Neuronal stem cell (in vitro differentiated cells): ENCODE results near the gene FBLN7.

Experiments
- DNase-seq: peaks from one replicate; pipeline ENCODE4 v3.0.0-alpha.2; 2013; ENCODE audit warnings: low spot score
- H2AFZ ChIP-seq: one replicate; pipeline ENCODE4 v1.6.1; 2013; ENCODE audit warnings: mild to moderate bottlenecking, low read length, inconsistent platforms
- H2AK5ac ChIP-seq: 2 replicates; pipeline ENCODE4 v1.6.1; 2013; ENCODE audit warnings: low read depth, mild to moderate bottlenecking, inconsistent platforms, low read length, moderate library complexity, mixed read lengths
- H2BK120ac ChIP-seq: 2 replicates; pipeline ENCODE4 v1.6.1; 2013; ENCODE audit warnings: low read depth, mild to moderate bottlenecking, inconsistent platforms, low read length, moderate library complexity, mixed read lengths
- H2BK12ac ChIP-seq: one replicate; pipeline ENCODE4 v1.6.1; 2013; ENCODE audit warnings: low read length, inconsistent platforms
- H2BK15ac ChIP-seq: 2 replicates; pipeline ENCODE4 v1.6.1; 2013; ENCODE audit warnings: mild to moderate bottlenecking, low read length, inconsistent platforms, mixed read lengths
- H2BK5ac ChIP-seq: one replicate; pipeline ENCODE4 v1.6.1; 2013; ENCODE audit warnings: inconsistent platforms, mild to moderate bottlenecking, low read length, moderate library complexity
- H3K14ac ChIP-seq: one replicate; pipeline ENCODE4 v1.6.1; 2013; ENCODE audit warnings: low read length, inconsistent platforms
- H3K18ac ChIP-seq: 2 replicates; pipeline ENCODE4 v1.6.1; 2013; ENCODE audit warnings: low read length, inconsistent platforms
- H3K23ac ChIP-seq: 2 replicates; pipeline ENCODE4 v1.6.1; 2013; ENCODE audit warnings: low read depth, mild to moderate bottlenecking, mixed read lengths, low read length, inconsistent platforms; ENCODE audit not compliant: poor library complexity
- H3K27ac ChIP-seq: replicated peaks from 3 replicates; pipeline ENCODE4 v1.5.1; 2013; ENCODE audit warnings: low read length, inconsistent platforms
- H3K27me3 ChIP-seq, 3 experiments: 2 replicates each; pipeline ENCODE4 v1.6.1; 2013; ENCODE audit warnings: low read length in 3 of 3, mild to moderate bottlenecking in 2 of 3, inconsistent platforms in 1 of 3, low read depth in 1 of 3, mixed read lengths in 1 of 3, moderate library complexity in 1 of 3; ENCODE audit not compliant: control insufficient read depth in 3 of 3, insufficient read depth in 3 of 3
- H3K36me3 ChIP-seq, 2 donors: replicated peaks in 1 of 2; 2 replicates each; pipeline ENCODE4 v1.6.1; 2013; ENCODE audit warnings: low read length in 2 of 2; ENCODE audit not compliant: control insufficient read depth in 2 of 2, insufficient read depth in 2 of 2
- H3K4ac ChIP-seq: 2 replicates; pipeline ENCODE4 v1.6.1; 2013; ENCODE audit warnings: inconsistent platforms, mild to moderate bottlenecking, low read length, moderate library complexity
- H3K4me1 ChIP-seq, 2 donors: 1 replicate in 1 of 2; 2 replicates in 1 of 2; pipeline ENCODE4 v1.6.1; 2013; ENCODE audit warnings: low read length in 2 of 2, low read depth in 1 of 2; ENCODE audit not compliant: control insufficient read depth in 2 of 2, insufficient read depth in 1 of 2
- H3K4me2 ChIP-seq: one replicate; pipeline ENCODE4 v1.6.1; 2013; ENCODE audit warnings: mild to moderate bottlenecking, low read length, inconsistent platforms; ENCODE audit not compliant: insufficient read depth, poor library complexity, severe bottlenecking
- H3K4me3 ChIP-seq, 2 donors: 2 replicates each; pipeline ENCODE4 v1.5.1; 2013; ENCODE audit warnings: low read length in 2 of 2, mild to moderate bottlenecking in 2 of 2, inconsistent platforms in 1 of 2, moderate library complexity in 1 of 2
- H3K79me1 ChIP-seq: one replicate; pipeline ENCODE4 v1.6.1; 2013; ENCODE audit warnings: low read depth, mild to moderate bottlenecking, inconsistent platforms, low read length, moderate library complexity
- H3K9ac ChIP-seq: one replicate; pipeline ENCODE4 v1.6.1; 2013; ENCODE audit warnings: mild to moderate bottlenecking, low read depth, low read length, inconsistent platforms; ENCODE audit not compliant: poor library complexity
- H3K9me3 ChIP-seq, 2 donors: replicated peaks in 1 of 2; 2 replicates each; pipeline versions ENCODE3 to v1.6.1; 2013; ENCODE audit warnings: low read length in 2 of 2, mild to moderate bottlenecking in 2 of 2, inconsistent platforms in 1 of 2, low read depth in 1 of 2, mixed read lengths in 1 of 2, moderate library complexity in 1 of 2; ENCODE audit not compliant: control insufficient read depth in 2 of 2, insufficient read depth in 1 of 2
- H4K8ac ChIP-seq: one replicate; pipeline ENCODE4 v1.6.1; 2013; ENCODE audit warnings: low read depth, mild to moderate bottlenecking, inconsistent platforms, low read length, moderate library complexity
- H4K91ac ChIP-seq: one replicate; pipeline ENCODE4 v1.6.1; 2013; ENCODE audit warnings: low read length, low read depth, mild to moderate bottlenecking, inconsistent platforms; ENCODE audit not compliant: poor library complexity
- WGBS, 2 donors: extraction: QIAGEN DNeasy Blood & Tissue Kit; methylation state at CpG; one replicate each; pipeline ENCODE4 v1.1.7; 2013; ENCODE audit warnings: missing lambda C conversion rate in 2 of 2, mixed read lengths in 1 of 2; ENCODE audit not compliant: insufficient read length in 2 of 2, insufficient replicate concordance in 1 of 2; ENCODE audit errors: extremely low coverage in 2 of 2; 5-methylcytosine and 5-hydroxymethylcytosine counted together

Gene FBLN7

DNA sequence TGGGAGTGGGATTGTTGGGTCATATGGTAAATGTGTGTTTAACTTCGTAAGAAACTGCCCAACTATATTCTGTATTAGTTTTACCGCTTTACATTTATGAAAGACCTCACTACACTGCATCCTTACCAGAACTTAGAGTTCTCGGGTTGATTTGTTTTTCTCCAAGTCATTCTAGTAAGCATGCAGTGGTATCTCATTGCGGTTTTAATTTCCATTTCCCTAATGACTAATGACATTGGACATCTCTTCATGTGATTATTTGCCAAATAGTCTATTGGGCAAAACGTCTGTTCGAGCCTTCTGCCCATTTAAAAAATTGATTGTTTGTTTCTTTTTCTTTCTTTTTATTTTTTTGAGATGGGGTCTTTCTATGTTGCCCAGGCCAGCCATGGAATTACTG lies 6.8 kb downstream of the FBLN7 start:
- H3K4me2 ChIP-seq = no peak overlapping the region
- WGBS, 2 donors = no CpG with 5 or more reads among the region's 6 CpGs

DNA sequence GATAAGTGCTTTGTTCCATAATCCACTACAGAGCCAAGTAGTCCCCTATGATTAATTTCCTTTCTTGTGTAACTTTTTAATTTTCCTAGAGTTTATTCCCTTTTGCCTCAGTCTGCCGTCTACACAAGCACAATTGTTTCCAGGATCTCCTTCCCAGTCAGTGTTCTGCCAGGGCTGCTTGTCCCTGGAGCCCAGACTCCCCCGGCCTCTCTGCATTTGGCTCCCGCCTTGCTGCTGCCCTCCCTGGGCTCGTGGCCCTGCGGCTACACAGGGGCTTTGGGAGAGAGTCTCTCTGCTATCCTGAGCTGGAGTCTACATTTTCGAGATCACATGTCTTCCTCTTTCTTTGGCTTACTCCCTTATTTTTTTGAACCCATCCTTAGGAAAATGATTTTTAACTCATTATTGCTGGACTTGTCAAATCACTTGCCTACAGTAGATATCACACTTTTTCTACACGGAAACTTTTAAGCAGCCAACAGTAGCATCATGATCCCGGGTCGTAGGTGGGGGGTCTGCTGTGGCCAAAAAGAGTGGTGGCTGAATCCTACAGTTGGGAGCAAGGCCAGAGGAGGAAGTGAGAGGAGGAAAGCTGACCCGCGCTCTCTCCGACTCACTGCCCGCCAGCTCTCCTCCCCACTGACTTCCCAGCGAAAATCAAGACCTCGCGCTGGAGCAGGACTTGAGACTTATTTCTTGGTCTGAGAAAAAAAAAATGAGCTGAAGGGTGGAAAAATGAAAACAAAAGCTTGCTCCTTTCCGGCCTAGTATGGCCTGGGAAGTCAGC lies 9.4 kb downstream of the FBLN7 start:
- H2AFZ ChIP-seq = no peak overlapping the region
- H3K79me1 ChIP-seq = peaks cover 4% of the 10 kb centered on the region
- H3K9me3 ChIP-seq = no peaks in the 10 kb centered on the region
- no peak overlapping the region for H3K4me2 ChIP-seq
- no peak overlapping the region for H4K8ac ChIP-seq
- H3K27ac ChIP-seq = no peak overlapping the region
- no peak overlapping the region for H3K4me3 ChIP-seq
- DNase-seq = no peak
- H3K4me1 ChIP-seq = peaks cover 7 to 23% of the 10 kb centered on the region in 2 donors
- no peak overlapping the region for H2BK12ac ChIP-seq
- H4K91ac ChIP-seq = no peak overlapping the region
- no peak overlapping the region for H3K23ac ChIP-seq
- no peak overlapping the region for H3K14ac ChIP-seq
- WGBS, 2 donors = no CpG with 5 or more reads among the region's 17 CpGs
- no peak overlapping the region for H2AK5ac ChIP-seq
- H3K18ac ChIP-seq = no peak overlapping the region
- no peak overlapping the region for H2BK5ac ChIP-seq
- H2BK120ac ChIP-seq = no peak overlapping the region
- peaks cover 0 to 15% of the 10 kb centered on the region in 2 donors for H3K36me3 ChIP-seq
- no peak overlapping the region for H2BK15ac ChIP-seq
- no peaks in the 10 kb centered on the region for H3K27me3 ChIP-seq
- H3K4ac ChIP-seq = no peak overlapping the region
- H3K9ac ChIP-seq = no peak overlapping the region

More for the DNA sequence above, 6.8 kb downstream of the FBLN7 start:
- Histone ChIP-seq H3K4me3 (no peak overlapping the region), H3K23ac (no peak overlapping the region), H3K9me3 (no peaks in the 10 kb centered on the region), H3K27ac (no peak overlapping the region), H3K14ac (no peak overlapping the region), H2BK12ac (no peak overlapping the region), H3K36me3 (peaks cover 0 to 17% of the 10 kb centered on the region in 2 donors), H2AFZ (no peak overlapping the region), H4K91ac (no peak overlapping the region), H3K4me1 (peaks cover 4 to 27% of the 10 kb centered on the region in 2 donors), H2AK5ac (no peak overlapping the region), H3K4ac (no peak overlapping the region), H2BK120ac (no peak overlapping the region), H2BK5ac (no peak overlapping the region), H4K8ac (no peak overlapping the region), H3K18ac (no peak overlapping the region), H2BK15ac (no peak overlapping the region), H3K27me3 (no peaks in the 10 kb centered on the region), H3K79me1 (peaks cover 13% of the 10 kb centered on the region), H3K9ac (no peak overlapping the region)
- DNase-seq = no peak

DNA sequence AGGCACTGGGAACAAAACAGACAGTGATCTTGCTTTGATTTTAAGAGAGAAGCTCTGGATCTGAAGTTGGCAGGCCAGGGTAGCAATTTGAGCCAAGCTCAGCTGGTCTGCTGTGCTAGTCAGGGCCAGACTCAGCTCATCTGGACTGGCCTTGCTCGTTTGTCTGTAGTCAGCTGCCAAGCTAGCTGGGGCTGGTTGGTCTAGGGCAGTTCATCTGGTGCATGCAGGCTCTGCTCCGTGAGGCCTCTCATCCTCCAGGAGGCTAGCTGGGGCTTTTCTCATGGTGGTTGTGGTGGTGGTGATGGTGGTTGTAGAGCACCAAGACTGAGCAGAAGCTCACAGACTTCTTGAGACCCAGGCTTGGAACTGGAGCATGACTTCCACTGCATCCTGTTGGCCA lies 10.3 kb downstream of the FBLN7 start:
- Histone ChIP-seq H2AK5ac (peak overlapping the region; percentile 24), H3K4me2 (no peak overlapping the region), H2BK120ac (no peak overlapping the region), H3K4me3 (no peak overlapping the region), H4K91ac (no peak overlapping the region), H3K14ac (no peak overlapping the region), H3K27ac (no peak overlapping the region), H3K9me3 (no peaks in the 10 kb centered on the region), H2BK5ac (no peak overlapping the region), H3K79me1 (peaks cover 4% of the 10 kb centered on the region), H2BK15ac (no peak overlapping the region), H3K36me3 (peaks cover 0 to 14% of the 10 kb centered on the region in 2 donors), H3K4ac (no peak overlapping the region), H2BK12ac (no peak overlapping the region), H3K27me3 (no peaks in the 10 kb centered on the region), H3K9ac (no peak overlapping the region), H2AFZ (no peak overlapping the region), H3K23ac (no peak overlapping the region), H3K4me1 (peaks cover 7 to 17% of the 10 kb centered on the region in 2 donors), H4K8ac (peak overlapping the region; percentile 52), H3K18ac (no peak overlapping the region)
- no CpG with 5 or more reads among the region's 2 CpGs for WGBS, 2 donors
- DNase-seq = no peak

DNA sequence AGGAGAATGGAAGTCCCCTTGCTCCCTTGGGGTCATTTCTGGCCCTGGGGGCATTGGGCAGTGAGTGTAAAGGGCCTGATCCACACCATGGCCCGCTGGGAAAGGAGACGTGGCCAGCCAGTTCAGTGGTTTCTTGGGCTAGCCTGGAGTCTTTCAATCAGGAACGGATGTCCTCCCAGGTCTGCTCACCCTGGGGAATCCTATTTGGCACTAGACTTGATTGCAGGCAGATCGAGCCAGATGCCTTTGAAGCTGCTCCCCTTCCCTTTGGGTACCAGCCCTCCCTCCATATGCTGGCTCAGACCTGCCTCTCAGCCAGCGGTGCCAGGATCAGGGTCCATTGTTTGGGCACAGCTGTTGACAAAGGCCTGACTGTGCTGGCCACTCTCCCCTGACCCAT lies 11.0 kb downstream of the FBLN7 start:
- H3K14ac ChIP-seq = no peak overlapping the region
- H3K18ac ChIP-seq = peak overlapping the region; percentile 2
- H3K9me3 ChIP-seq = no peaks in the 10 kb centered on the region
- H2AFZ ChIP-seq = no peak overlapping the region
- no peak overlapping the region for H2BK120ac ChIP-seq
- H3K4ac ChIP-seq = no peak overlapping the region
- H2BK5ac ChIP-seq = no peak overlapping the region
- no peak overlapping the region for H2BK15ac ChIP-seq
- no peaks in the 10 kb centered on the region for H3K27me3 ChIP-seq
- peaks cover 4% of the 10 kb centered on the region for H3K79me1 ChIP-seq
- H2AK5ac ChIP-seq = no peak overlapping the region
- peaks cover 7 to 17% of the 10 kb centered on the region in 2 donors for H3K4me1 ChIP-seq
- no peak overlapping the region for H3K27ac ChIP-seq
- H3K9ac ChIP-seq = no peak overlapping the region
- H3K4me2 ChIP-seq = no peak overlapping the region
- no peak overlapping the region for H2BK12ac ChIP-seq
- whole genome bisulfite sequencing, 2 donors = no CpG with 5 or more reads among the region's 5 CpGs
- peak overlapping the region in 1 of 2 donors; percentile 5 for H3K4me3 ChIP-seq
- no peak overlapping the region for H4K8ac ChIP-seq
- peak overlapping the region; percentile 2 for H3K23ac ChIP-seq
- DNase-seq = no peak
- H3K36me3 ChIP-seq = peaks cover 0 to 18% of the 10 kb centered on the region in 2 donors
- no peak overlapping the region for H4K91ac ChIP-seq
